Measurements from ENCODE around the gene FRMPD2. TPM values are rescaled to one million over a fixed set of nuclear protein-coding genes. Genes with fewer than 3 reads are reported as not detected.

The FRMPD2 gene
- total and polyA plus RNA-seq, 2 of the 4 experiments (the other 2 are of a cell fraction) = 0.18 TPM; not detected in 1

GRCh38 chr10:48211777-48212176 lies 62.7 kb downstream of the FRMPD2 start:
- H4K91ac ChIP-seq (ENCODE audit: insufficient read depth, low read depth, low read length) = no peak overlapping the region
- DNase-seq = no peak
- H3K27me3 ChIP-seq (ENCODE audit: control insufficient read depth, insufficient read depth, low read length) = peaks cover 10% of the 10 kb centered on the region
- no peak overlapping the region for H2AK5ac ChIP-seq (ENCODE audit: low read depth, low read length)
- dilution Hi-C loops (cut with HindIII; ENCODE audit: low sequenced_read_pairs, unreplicated experiment) (no loop called here), in situ Hi-C loops (cut with MboI; ENCODE audit: low sequenced_read_pairs) (loop anchor here (25.0 kb wide), 1 partner anchor 301 kb away; no protein-coding TSS in a partner anchor), intact Hi-C loops (cut with micrococcal nuclease) (no loop called here)
- H3K27ac ChIP-seq (ENCODE audit: insufficient read depth, low read length) = no peak overlapping the region
- H3K4me1 ChIP-seq (ENCODE audit: control insufficient read depth, insufficient read depth, low read length) = no peaks in the 10 kb centered on the region
- POLR2A ChIA-PET (ENCODE audit: unreplicated experiment) = no interaction called here
- no peak overlapping the region for H3K18ac ChIP-seq (ENCODE audit: low read depth, low read length)
- H3K79me1 ChIP-seq (ENCODE audit: low read depth in 1 of 2, low read length in 2 of 2) = no peaks in the 10 kb centered on the region
- no peak for ATAC-seq (ENCODE audit: low read depth)
- 96% methylated on average over 5 of the region's 7 CpGs; no CpG with 5 or more reads in 1 of the 2 experiments for WGBS, 2 experiments (ENCODE audit: extremely low coverage in 2 of 2, insufficient read length in 1 of 2)
- H4K5ac ChIP-seq (ENCODE audit: low read depth, low read length) = no peak overlapping the region
- no peak overlapping the region for H2BK20ac ChIP-seq (ENCODE audit: low read depth, low read length)
- BruUV-seq (replicated peaks) = no TSS peak
- H2BK5ac ChIP-seq (ENCODE audit: low read depth, low read length, poor library complexity, severe bottlenecking) = no peak overlapping the region
- no peak overlapping the region for H3K14ac ChIP-seq (replicated peaks; ENCODE audit: low read depth, low read length)
- H3K4me3 ChIP-seq (ENCODE audit: insufficient read depth, low read depth, low read length) = no peak overlapping the region
- no peak overlapping the region for H3K56ac ChIP-seq (ENCODE audit: extremely low read depth, insufficient read depth, low read length)
- H4K20me1 ChIP-seq (ENCODE audit: insufficient read depth, low read length) = no peaks in the 10 kb centered on the region
- H3K9ac ChIP-seq (ENCODE audit: low read depth, low read length) = no peak overlapping the region
- CTCF ChIA-PET = interaction anchor here (0.8 kb wide), 1 partner anchor 1651 kb away, joined by 3 read pairs; no protein-coding TSS in a partner anchor
- no peak overlapping the region for H3K4me2 ChIP-seq (ENCODE audit: low read depth, low read length)
- H3K23ac ChIP-seq (ENCODE audit: low read depth, low read length) = no peak overlapping the region
- no peak overlapping the region for H3K4ac ChIP-seq (ENCODE audit: low read depth, low read length)
- H2AK9ac ChIP-seq (replicated peaks; ENCODE audit: low read depth, low read length, poor library complexity) = no peak overlapping the region
- no peak overlapping the region for H4K8ac ChIP-seq (ENCODE audit: low read depth in 2 of 2, low read length in 2 of 2)
- H2AFZ ChIP-seq (replicated peaks; ENCODE audit: low read length, poor library complexity) = no peak overlapping the region
- H3K36me3 ChIP-seq (ENCODE audit: control insufficient read depth, insufficient read depth, low read length) = no peaks in the 10 kb centered on the region
- TF ChIP-seq BHLHE40 (IDR thresholded peaks at IDR 0.05; ENCODE audit: low read depth, low read length) (no peak), RFX5 (IDR thresholded peaks at IDR 0.05; ENCODE audit: low read depth, low read length) (no peak), MAFK (IDR thresholded peaks at IDR 0.05; ENCODE audit: low read depth, low read length) (no peak), POLR2A (IDR thresholded peaks at IDR 0.05; ENCODE audit: low read depth, low read length) (no peak), NFE2L2 (IDR thresholded peaks at IDR 0.05; ENCODE audit: low read depth, low read length) (no peak), SMC3 (IDR thresholded peaks at IDR 0.05; ENCODE audit: low read depth, low read length) (no peak), RCOR1 (IDR thresholded peaks at IDR 0.05; ENCODE audit: insufficient replicate concordance, low read length) (no peak), CEBPB (IDR thresholded peaks at IDR 0.05; ENCODE audit: low read depth, low read length) (no peak), FOS (IDR thresholded peaks at IDR 0.05; ENCODE audit: low read depth, low read length) (no peak), MAZ (IDR thresholded peaks at IDR 0.05; ENCODE audit: borderline replicate concordance, low read depth, low read length) (no peak), ELK1 (IDR thresholded peaks at IDR 0.05; ENCODE audit: borderline replicate concordance, low read depth, low read length) (no peak), CHD1 (IDR thresholded peaks at IDR 0.05; ENCODE audit: low read depth, low read length) (no peak)
- TF ChIP-seq, protein P1, sequence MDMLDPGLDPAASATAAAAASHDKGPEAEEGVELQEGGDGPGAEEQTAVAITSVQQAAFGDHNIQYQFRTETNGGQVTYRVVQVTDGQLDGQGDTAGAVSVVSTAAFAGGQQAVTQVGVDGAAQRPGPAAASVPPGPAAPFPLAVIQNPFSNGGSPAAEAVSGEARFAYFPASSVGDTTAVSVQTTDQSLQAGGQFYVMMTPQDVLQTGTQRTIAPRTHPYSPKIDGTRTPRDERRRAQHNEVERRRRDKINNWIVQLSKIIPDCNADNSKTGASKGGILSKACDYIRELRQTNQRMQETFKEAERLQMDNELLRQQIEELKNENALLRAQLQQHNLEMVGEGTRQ (IDR thresholded peaks at IDR 0.05; ENCODE audit: low read depth, low read length) = no peak
- TF ChIP-seq, protein P2, sequence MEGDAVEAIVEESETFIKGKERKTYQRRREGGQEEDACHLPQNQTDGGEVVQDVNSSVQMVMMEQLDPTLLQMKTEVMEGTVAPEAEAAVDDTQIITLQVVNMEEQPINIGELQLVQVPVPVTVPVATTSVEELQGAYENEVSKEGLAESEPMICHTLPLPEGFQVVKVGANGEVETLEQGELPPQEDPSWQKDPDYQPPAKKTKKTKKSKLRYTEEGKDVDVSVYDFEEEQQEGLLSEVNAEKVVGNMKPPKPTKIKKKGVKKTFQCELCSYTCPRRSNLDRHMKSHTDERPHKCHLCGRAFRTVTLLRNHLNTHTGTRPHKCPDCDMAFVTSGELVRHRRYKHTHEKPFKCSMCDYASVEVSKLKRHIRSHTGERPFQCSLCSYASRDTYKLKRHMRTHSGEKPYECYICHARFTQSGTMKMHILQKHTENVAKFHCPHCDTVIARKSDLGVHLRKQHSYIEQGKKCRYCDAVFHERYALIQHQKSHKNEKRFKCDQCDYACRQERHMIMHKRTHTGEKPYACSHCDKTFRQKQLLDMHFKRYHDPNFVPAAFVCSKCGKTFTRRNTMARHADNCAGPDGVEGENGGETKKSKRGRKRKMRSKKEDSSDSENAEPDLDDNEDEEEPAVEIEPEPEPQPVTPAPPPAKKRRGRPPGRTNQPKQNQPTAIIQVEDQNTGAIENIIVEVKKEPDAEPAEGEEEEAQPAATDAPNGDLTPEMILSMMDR (conservative IDR thresholded peaks at IDR 0.05; ENCODE audit: low read depth, low read length) = no peak
- no peaks in the 10 kb centered on the region for H3K9me1 ChIP-seq (ENCODE audit: insufficient read depth, low read length)
- no peak overlapping the region for H2BK120ac ChIP-seq (ENCODE audit: low read depth, low read length)
- no peaks in the 10 kb centered on the region for H3K9me3 ChIP-seq (ENCODE audit: control insufficient read depth, insufficient read depth, low read length)
- H2BK15ac ChIP-seq (ENCODE audit: low read depth, low read length) = no peak overlapping the region
